GM12878 (cell line): ENCODE data around the gene UTP14C.

ENCODE experiments used
- CTCF ChIP-seq, 3 experiments: IDR thresholded peaks in 2 of 3; conservative IDR thresholded peaks in 1 of 3; 2 replicates each; pipeline ENCODE4 v1.5.1; 2011; ENCODE audit warnings: low read depth in 3 of 3, low read length in 3 of 3, mild to moderate bottlenecking in 3 of 3, control low read depth in 2 of 3, moderate library complexity in 2 of 3, inconsistent platforms in 1 of 3, mixed read lengths in 1 of 3; ENCODE audit not compliant: control insufficient read depth in 2 of 3, insufficient read depth in 1 of 3; ENCODE audit errors: extremely low read depth in 1 of 3
- GABPA ChIP-seq: IDR thresholded peaks from 2 replicates; pipeline ENCODE4 v1.6.1; 2014; ENCODE audit warnings: antibody characterized with exemption, low read depth, mild to moderate bottlenecking, inconsistent platforms
- HDAC6 ChIP-seq: fragments of 200-600 bp; sonication (generic); IDR thresholded peaks from one replicate; pipeline ENCODE4 v1.8.0; 2017; ENCODE audit warnings: antibody characterized with exemption; ENCODE audit not compliant: unreplicated experiment
- JUNB ChIP-seq: IDR thresholded peaks from 2 replicates; pipeline ENCODE4 v1.6.1; 2016; ENCODE audit warnings: antibody characterized with exemption, mild to moderate bottlenecking
- MYC ChIP-seq: IDR thresholded peaks from 2 replicates; pipeline ENCODE4 v1.6.1; 2011; ENCODE audit warnings: mild to moderate bottlenecking, low read length, moderate library complexity, inconsistent platforms; ENCODE audit not compliant: insufficient read depth, insufficient replicate concordance, insufficient read length, severe bottlenecking
- POLR2A ChIP-seq: IDR thresholded peaks from 2 replicates; pipeline ENCODE4 v1.6.1; 2011; ENCODE audit warnings: low read depth, mild to moderate bottlenecking, low read length
- POU2F2 ChIP-seq: IDR thresholded peaks from 3 replicates; pipeline ENCODE4 v1.6.1; 2011; ENCODE audit warnings: low read depth, mild to moderate bottlenecking, low read length, borderline replicate concordance
- RBBP5 ChIP-seq: fragments of 200-600 bp; sonication (generic); conservative IDR thresholded peaks from 2 replicates; pipeline ENCODE4 v1.6.1; 2016
- RFX5 ChIP-seq: IDR thresholded peaks from 2 replicates; pipeline ENCODE4 v1.6.1; 2011; ENCODE audit warnings: low read depth, low read length, improper control_type of control experiment
- SMC3 ChIP-seq: IDR thresholded peaks from 2 replicates; pipeline ENCODE4 v1.6.1; 2011; ENCODE audit warnings: low read length, improper control_type of control experiment, borderline replicate concordance
- SREBF1 ChIP-seq: IDR thresholded peaks from 2 replicates; pipeline ENCODE4 v1.6.1; 2012; ENCODE audit warnings: mild to moderate bottlenecking, low read length
- ZNF207 ChIP-seq: fragments of 450-650 bp; IDR thresholded peaks from 2 replicates; pipeline ENCODE4 v1.6.1; 2014; ENCODE audit warnings: antibody characterized with exemption, mild to moderate bottlenecking, borderline replicate concordance
- ZNF24 ChIP-seq: fragments of 450-650 bp; IDR thresholded peaks from 2 replicates; pipeline ENCODE4 v1.6.1; 2017; ENCODE audit warnings: antibody characterized with exemption, mild to moderate bottlenecking

GRCh38 chr13:51977625-51978024 is 46.9 kb upstream of the UTP14C start:
- TF ChIP-seq HDAC6 = no peak
- TF ChIP-seq SMC3 = no peak
- no peak for TF ChIP-seq CTCF (IDR thresholded peaks at IDR 0.05 in 2 of 3, conservative IDR thresholded peaks at IDR 0.05 in 1 of 3; ENCODE audit: control insufficient read depth in 2 of 3, extremely low read depth in 1 of 3, insufficient read depth in 1 of 3, low read depth in 3 of 3, low read length in 3 of 3)
- TF ChIP-seq JUNB = no peak
- TF ChIP-seq ZNF207 = no peak
- TF ChIP-seq MYC = no peak
- no peak for TF ChIP-seq RBBP5
- no peak for TF ChIP-seq RFX5
- no peak for TF ChIP-seq ZNF24
- TF ChIP-seq GABPA = no peak
- no peak for TF ChIP-seq POU2F2
- no peak for TF ChIP-seq POLR2A
- no peak for TF ChIP-seq SREBF1
